PFSK-1 (cell line): ENCODE results near the gene ZMAT2.

Experiments
- FOXP2 ChIP-seq: optimal IDR thresholded peaks from 2 replicates; pipeline ENCODE3; 2011; ENCODE audit warnings: borderline replicate concordance, control low read depth, inconsistent platforms; ENCODE audit not compliant: insufficient read depth; ENCODE audit errors: extremely low read length, extremely low read depth
- POLR2AphosphoS5 ChIP-seq: IDR thresholded peaks from 2 replicates; pipeline ENCODE4 v1.6.1; 2012; ENCODE audit warnings: low read depth, mild to moderate bottlenecking, control low read depth, low read length, moderate library complexity
- REST ChIP-seq, 2 experiments: IDR thresholded peaks; 2 replicates each; pipeline versions ENCODE4 v1.6.1 to v1.8.0; 2011 to 2012; ENCODE audit warnings: low read depth in 2 of 2, low read length in 2 of 2, control low read depth in 1 of 2, inconsistent platforms in 1 of 2, mild to moderate bottlenecking in 1 of 2, moderate library complexity in 1 of 2; ENCODE audit not compliant: insufficient read depth in 1 of 2
- SIN3A ChIP-seq: IDR thresholded peaks from 2 replicates; pipeline ENCODE4 v1.6.1; 2012; ENCODE audit warnings: mild to moderate bottlenecking, low read length, moderate library complexity, borderline replicate concordance; ENCODE audit not compliant: insufficient read depth
- TAF1 ChIP-seq: IDR thresholded peaks from 2 replicates; pipeline ENCODE4 v1.6.1; 2012; ENCODE audit warnings: low read length, control low read depth, borderline replicate concordance; ENCODE audit not compliant: insufficient read depth

ZMAT2 gene

GRCh38 chr5:140671472-140672125, 28.6 kb upstream of the ZMAT2 start:
- TF ChIP-seq SIN3A (no peak), REST (IDR thresholded peaks at IDR 0.05; ENCODE audit: insufficient read depth in 1 of 2, low read depth in 2 of 2, low read length in 2 of 2) (no peak), POLR2AphosphoS5 (no peak), TAF1 (no peak), FOXP2 (no peak)

- TF ChIP-seq POLR2AphosphoS5 (no peak; the same call in 1 of the 2 replicates), SIN3A (no peak), REST (IDR thresholded peaks at IDR 0.05; ENCODE audit: insufficient read depth in 1 of 2, low read depth in 2 of 2, low read length in 2 of 2) (no peak), TAF1 (no peak), FOXP2 (no peak)
Observed at GRCh38 chr5:140672455-140673186, 27.6 kb upstream of the ZMAT2 start.

- peak; percentile 40; the same call in 1 of the 2 replicates for TF ChIP-seq POLR2AphosphoS5
- no peak for TF ChIP-seq SIN3A
Observed at GRCh38 chr5:140673187-140673976, 26.9 kb upstream of the ZMAT2 start, which contains the start of gene DND1. DND1 (minus strand) TSS chr5:140673576; CDS start chr5:140673542, 34 bp downstream.

GRCh38 chr5:140674211-140674610, 26.0 kb upstream of the ZMAT2 start:
- TF ChIP-seq SIN3A (no peak), TAF1 (no peak), REST (IDR thresholded peaks at IDR 0.05; ENCODE audit: insufficient read depth in 1 of 2, low read depth in 2 of 2, low read length in 2 of 2) (no peak), FOXP2 (no peak), POLR2AphosphoS5 (no peak)

- TF ChIP-seq FOXP2 (no peak), SIN3A (no peak), TAF1 (no peak), REST (IDR thresholded peaks at IDR 0.05; ENCODE audit: insufficient read depth in 1 of 2, low read depth in 2 of 2, low read length in 2 of 2) (no peak)
Observed at GRCh38 chr5:140674629-140675028, 25.6 kb upstream of the ZMAT2 start.
